ENCODE measurements around the gene SAA4. TPM values are rescaled to one million over a fixed set of nuclear protein-coding genes. Genes with fewer than 3 reads are reported as not detected.

The SAA4 gene
- total RNA-seq, 4 donors from 2014 or later: 0.74 to 3.2 TPM; not detected in 2

GRCh38 chr11:18225913-18226312, 10.7 kb downstream of the SAA4 start:
- DNase-seq (ENCODE audit: low spot score): no peak
- no peak for TF ChIP-seq CTCF (IDR thresholded peaks at IDR 0.05)
- ATAC-seq (ENCODE audit: low FRiP score): no peak

GRCh38 chr11:18223591-18224387, 12.8 kb downstream of the SAA4 start:
- no peak for ATAC-seq (ENCODE audit: low FRiP score)
- no peak for TF ChIP-seq CTCF (IDR thresholded peaks at IDR 0.05)
- no peak for DNase-seq (ENCODE audit: low spot score)

- DNase-seq (ENCODE audit: low spot score): no peak
- TF ChIP-seq CTCF (IDR thresholded peaks at IDR 0.05): no peak
- no peak for ATAC-seq (ENCODE audit: low FRiP score)
Measured at GRCh38 chr11:18222814-18223421, 13.7 kb downstream of the SAA4 start.

GRCh38 chr11:18221274-18221876, 15.2 kb downstream of the SAA4 start:
- no peak for TF ChIP-seq CTCF (IDR thresholded peaks at IDR 0.05)
- ATAC-seq (ENCODE audit: low FRiP score): no peak

GRCh38 chr11:18209058-18209457, 27.5 kb downstream of the SAA4 start:
- no peak for DNase-seq (ENCODE audit: low spot score)
- ATAC-seq (ENCODE audit: low FRiP score): no peak
- no peak for TF ChIP-seq CTCF (IDR thresholded peaks at IDR 0.05)

More at GRCh38 chr11:18221274-18221876, 15.2 kb downstream of the SAA4 start:
- no peak for DNase-seq (ENCODE audit: low spot score)

GRCh38 chr11:18204771-18205170, 31.8 kb downstream of the SAA4 start:
- no peak for TF ChIP-seq CTCF (IDR thresholded peaks at IDR 0.05)
- ATAC-seq (ENCODE audit: low FRiP score) (no peak), DNase-seq (ENCODE audit: low spot score) (no peak)
